SK-N-SH (cell line): Measurements from ENCODE around the gene REXO1.

Experiments used
- CTCF ChIP-seq: fragments of 200-600 bp; sonication (generic); IDR thresholded peaks from 2 replicates; pipeline ENCODE4 v1.6.1; 2017; ENCODE audit warnings: antibody characterized with exemption, mild to moderate bottlenecking, moderate library complexity
- EP300 ChIP-seq, 2 experiments: IDR thresholded peaks; 2 replicates each; pipeline versions ENCODE4 v1.4.0 to v1.6.1; 2012; ENCODE audit warnings: borderline replicate concordance in 1 of 2, low read depth in 1 of 2, low read length in 1 of 2
- FOSL2 ChIP-seq: IDR thresholded peaks from 2 replicates; pipeline ENCODE4 v1.4.0; 2012; ENCODE audit warnings: low read depth, mild to moderate bottlenecking, moderate library complexity, borderline replicate concordance
- FOXJ3 ChIP-seq: sonication (generic); formaldehyde crosslinking; IDR thresholded peaks from 2 replicates; pipeline ENCODE4 v1.5.1; 2020; ENCODE audit warnings: mild to moderate bottlenecking, missing genetic modification reagents
- JUND ChIP-seq: IDR thresholded peaks from 2 replicates; pipeline ENCODE4 v1.4.0; 2012
- NRF1 ChIP-seq: IDR thresholded peaks from 2 replicates; pipeline ENCODE4 v1.6.1; 2012; ENCODE audit warnings: low read depth, mild to moderate bottlenecking, low read length
- POLR2AphosphoS5 ChIP-seq: IDR thresholded peaks from 2 replicates; pipeline ENCODE4 v1.6.1; 2012; ENCODE audit warnings: low read depth, low read length
- RAD21 ChIP-seq: IDR thresholded peaks from 2 replicates; pipeline ENCODE4 v1.6.1; 2012; ENCODE audit warnings: mild to moderate bottlenecking, low read length
- RFX5 ChIP-seq: IDR thresholded peaks from 2 replicates; pipeline ENCODE4 v1.6.1; 2012; ENCODE audit warnings: mild to moderate bottlenecking, improper control_type of control experiment, low read length
- SIN3A ChIP-seq: IDR thresholded peaks from 2 replicates; pipeline ENCODE4 v1.6.1; 2012; ENCODE audit warnings: low read depth, mild to moderate bottlenecking, low read length, moderate library complexity, borderline replicate concordance
- SMC3 ChIP-seq: IDR thresholded peaks from 2 replicates; pipeline ENCODE4 v1.6.1; 2012; ENCODE audit warnings: low read depth, low read length, improper control_type of control experiment
- ZBTB33 ChIP-seq: IDR thresholded peaks from 2 replicates; pipeline ENCODE4 v1.4.0; 2012; ENCODE audit warnings: low read depth, borderline replicate concordance

GRCh38 chr19:1852581-1853128, 4.4 kb upstream of the REXO1 start:
- no peak for TF ChIP-seq SIN3A
- no peak for TF ChIP-seq SMC3
- no peak for TF ChIP-seq CTCF
- TF ChIP-seq FOSL2, result no peak
- no peak for TF ChIP-seq POLR2AphosphoS5
- TF ChIP-seq EP300 (IDR thresholded peaks at IDR 0.05; ENCODE audit: borderline replicate concordance in 1 of 2, low read depth in 1 of 2, low read length in 1 of 2), result no peak
- TF ChIP-seq RAD21, result no peak
- no peak for TF ChIP-seq JUND
- no peak for TF ChIP-seq NRF1
- no peak for TF ChIP-seq ZBTB33
- no peak for TF ChIP-seq FOXJ3 (CRISPR knock-in tag)
- no peak for TF ChIP-seq RFX5
